Esophagus squamous epithelium (tissue), 4 donors: ENCODE measurements around the gene CBFA2T3.

Experiments used
- CTCF ChIP-seq, 6 experiments: fragments of 450-650 bp in 4 of 6; fragments of 200-600 bp in 2 of 6; sonication (generic) in 2 of 6; IDR thresholded peaks; one replicate each; pipeline ENCODE4 v1.5.1; 2016 to 2019; ENCODE audit warnings: antibody characterized with exemption in 6 of 6, mild to moderate bottlenecking in 4 of 6, moderate library complexity in 4 of 6
- POLR2A ChIP-seq, 4 donors: fragments of 450-650 bp; IDR thresholded peaks; one replicate each; pipeline ENCODE4 v1.6.1; 2017; ENCODE audit warnings: antibody characterized with exemption in 4 of 4, mild to moderate bottlenecking in 4 of 4, moderate library complexity in 3 of 4

- peak in 3 of 6 experiments; percentile 5 to 32 (median 20) for TF ChIP-seq CTCF (IDR thresholded peaks at IDR 0.05)
- TF ChIP-seq POLR2A (IDR thresholded peaks at IDR 0.05), result no peak
Observed at GRCh38 chr16:88924834-88925539, 52.0 kb downstream of the CBFA2T3 start.
